Activated T-helper 1 cell treated with anti-CD3 and anti-CD28 coated beads, Interleukin-12 subunit alpha, Interleukin-12 subunit beta, Interleukin-2, Interleukin-4 antibody, amounts not matched to agents 30 ng/mL and 10 ng/mL and 1 ng/mL, durations not matched to agents 14 hours and 24 hours and 36 hours (primary cell): ENCODE measurements around the gene MARS2. TPM values are rescaled to one million over a fixed set of nuclear protein-coding genes. Genes with fewer than 3 reads are reported as not detected.
"Not testable (repeated sequence)": the region's sequence is repeated elsewhere in the genome, so short reads cannot be mapped to it uniquely, and the experiment has no call there.

Experiments
- DNase-seq: peaks from one replicate; pipeline ENCODE4 v3.0.0; 2021; ENCODE audit warnings: low spot score
- H3K27ac Mint-ChIP-seq: one replicate; pipeline ENCODE4 v1.8.0; 2021; ENCODE audit warnings: mild to moderate bottlenecking, mixed read lengths
- H3K27me3 Mint-ChIP-seq: one replicate; pipeline ENCODE4 v1.8.0; 2022; ENCODE audit warnings: mild to moderate bottlenecking, moderate library complexity, mixed read lengths; ENCODE audit not compliant: insufficient read depth
- H3K36me3 Mint-ChIP-seq: one replicate; pipeline ENCODE4 v1.8.0; 2021; ENCODE audit warnings: low read depth, mixed read lengths
- H3K4me1 Mint-ChIP-seq: one replicate; pipeline ENCODE4 v1.8.0; 2021; ENCODE audit warnings: low read depth, mixed read lengths
- H3K4me3 Mint-ChIP-seq: one replicate; pipeline ENCODE4 v1.8.0; 2021; ENCODE audit warnings: mild to moderate bottlenecking, moderate library complexity, mixed read lengths
- H3K9me3 Mint-ChIP-seq: one replicate; pipeline ENCODE4 v1.8.0; 2021; ENCODE audit warnings: mixed read lengths
- intact Hi-C: fragments of 100-400 bp; cut with micrococcal nuclease; formaldehyde crosslinking; loops from one replicate; pipeline ENCODE4 v1.15.1; 2024
- total RNA-seq: library from RNA; stranded (reverse); gene quantifications from 2 replicates; pipeline ENCODE4 v1.2.3, GENCODE V29; 2022

MARS2 gene
- total RNA-seq, 1 donor from 2014 or later, result 22.9 TPM

- H3K4me3 Mint-ChIP-seq, result no peak overlapping the region
- no peak for DNase-seq
- peaks cover 10% of the 10 kb centered on the region for H3K27me3 Mint-ChIP-seq
- H3K36me3 Mint-ChIP-seq, result no peaks in the 10 kb centered on the region
- H3K27ac Mint-ChIP-seq, result no peak overlapping the region
- no peaks in the 10 kb centered on the region for H3K4me1 Mint-ChIP-seq
- intact Hi-C loops, result no loop called here
- H3K9me3 Mint-ChIP-seq, result no peaks in the 10 kb centered on the region
Measured at GRCh38 chr2:197677056-197677455, 28.1 kb upstream of the MARS2 start.

- Mint-ChIP-seq H3K27ac (no peak overlapping the region), H3K4me3 (no peak overlapping the region), H3K4me1 (no peaks in the 10 kb centered on the region), H3K36me3 (no peaks in the 10 kb centered on the region), H3K9me3 (no peaks in the 10 kb centered on the region), H3K27me3 (peaks cover 15% of the 10 kb centered on the region)
- intact Hi-C loops, result no loop called here
- DNase-seq, result no peak
Measured at GRCh38 chr2:197677483-197677882, 27.7 kb upstream of the MARS2 start.

- H3K27me3 Mint-ChIP-seq, intact Hi-C loops, H3K9me3 Mint-ChIP-seq, DNase-seq, H3K36me3 Mint-ChIP-seq, H3K4me3 Mint-ChIP-seq, H3K27ac Mint-ChIP-seq: not testable (repeated sequence)
- H3K4me1 Mint-ChIP-seq, result peaks cover 13% of the 10 kb centered on the region
Measured at GRCh38 chr2:197695206-197695605, 10.0 kb upstream of the MARS2 start.

- H3K36me3 Mint-ChIP-seq, H3K27me3 Mint-ChIP-seq, intact Hi-C loops, H3K9me3 Mint-ChIP-seq, H3K27ac Mint-ChIP-seq, DNase-seq, H3K4me3 Mint-ChIP-seq: not testable (repeated sequence)
- H3K4me1 Mint-ChIP-seq, result peaks cover 18% of the 10 kb centered on the region
Measured at GRCh38 chr2:197695971-197696370, 9.2 kb upstream of the MARS2 start.

- DNase-seq, intact Hi-C loops, H3K27me3 Mint-ChIP-seq, H3K36me3 Mint-ChIP-seq, H3K4me3 Mint-ChIP-seq, H3K27ac Mint-ChIP-seq, H3K9me3 Mint-ChIP-seq: not testable (repeated sequence)
- peaks cover 24% of the 10 kb centered on the region for H3K4me1 Mint-ChIP-seq
Measured at GRCh38 chr2:197696571-197696970, 8.6 kb upstream of the MARS2 start.

- H3K4me1 Mint-ChIP-seq, result peaks cover 28% of the 10 kb centered on the region
- not testable (repeated sequence) for DNase-seq, H3K27me3 Mint-ChIP-seq, H3K4me3 Mint-ChIP-seq, H3K27ac Mint-ChIP-seq, H3K9me3 Mint-ChIP-seq, H3K36me3 Mint-ChIP-seq
- intact Hi-C loops, result loop anchor here (5.0 to 10.0 kb wide), 4 partner anchors 308 to 1415 kb away; no protein-coding TSS in a partner anchor
Measured at GRCh38 chr2:197699724-197700123, 5.4 kb upstream of the MARS2 start.

- intact Hi-C loops, result loop anchor here (5.0 to 10.0 kb wide), 4 partner anchors 306 to 1416 kb away; no protein-coding TSS in a partner anchor
- Mint-ChIP-seq H3K4me3 (no peak overlapping the region), H3K9me3 (no peaks in the 10 kb centered on the region), H3K27me3 (peaks cover 5% of the 10 kb centered on the region), H3K27ac (no peak overlapping the region), H3K4me1 (peaks cover 32% of the 10 kb centered on the region), H3K36me3 (peaks cover 2% of the 10 kb centered on the region)
- no peak for DNase-seq
Measured at GRCh38 chr2:197700960-197701359, 4.2 kb upstream of the MARS2 start.

GRCh38 chr2:197704434-197705120 is 592 bp upstream of the MARS2 start:
- H3K4me3 Mint-ChIP-seq, result peak overlapping the region; percentile 79
- peaks cover 5% of the 10 kb centered on the region for H3K27me3 Mint-ChIP-seq
- peak overlapping the region; percentile 82 for H3K27ac Mint-ChIP-seq
- DNase-seq, result no peak
- no peaks in the 10 kb centered on the region for H3K9me3 Mint-ChIP-seq
- intact Hi-C loops, result loop anchor here (1.0 to 10.0 kb wide), 13 partner anchors 100 to 1420 kb away; partner anchors contain the start of genes CCDC150, COQ10B, HSPE1 and MOB4
- peaks cover 21% of the 10 kb centered on the region for H3K36me3 Mint-ChIP-seq
- peaks cover 53% of the 10 kb centered on the region for H3K4me1 Mint-ChIP-seq

GRCh38 chr2:197705912-197706838 is 1.0 kb downstream of the MARS2 start:
- H3K27me3 Mint-ChIP-seq, result no peaks in the 10 kb centered on the region
- peaks cover 56% of the 10 kb centered on the region for H3K4me1 Mint-ChIP-seq
- H3K36me3 Mint-ChIP-seq, result peaks cover 28% of the 10 kb centered on the region
- intact Hi-C loops, result loop anchor here (1.0 to 10.0 kb wide), 12 partner anchors 98 to 1421 kb away; partner anchors contain the start of genes CCDC150, COQ10B, HSPE1 and MOB4
- peak; percentile 38 for DNase-seq
- H3K27ac Mint-ChIP-seq, result peak overlapping the region; percentile 85
- no peaks in the 10 kb centered on the region for H3K9me3 Mint-ChIP-seq
- peak overlapping the region; percentile 94 for H3K4me3 Mint-ChIP-seq

- no peak overlapping the region for H3K27ac Mint-ChIP-seq
- peaks cover 32% of the 10 kb centered on the region for H3K36me3 Mint-ChIP-seq
- peaks cover 51% of the 10 kb centered on the region for H3K4me1 Mint-ChIP-seq
- no peaks in the 10 kb centered on the region for H3K9me3 Mint-ChIP-seq
- intact Hi-C loops, result loop anchor here (1.0 to 10.0 kb wide), 7 partner anchors 70 to 1422 kb away; partner anchors contain the start of gene PGAP1
- no peak for DNase-seq
- peak overlapping the region; percentile 94 for H3K4me3 Mint-ChIP-seq
- H3K27me3 Mint-ChIP-seq, result no peaks in the 10 kb centered on the region
Measured at GRCh38 chr2:197706839-197707207, 1.7 kb downstream of the MARS2 start.

GRCh38 chr2:197707316-197708213 is 2.4 kb downstream of the MARS2 start:
- H3K36me3 Mint-ChIP-seq, result peaks cover 34% of the 10 kb centered on the region
- H3K27me3 Mint-ChIP-seq, result no peaks in the 10 kb centered on the region
- H3K4me1 Mint-ChIP-seq, result peaks cover 51% of the 10 kb centered on the region
- intact Hi-C loops, result loop anchor here (1.0 to 10.0 kb wide), 7 partner anchors 70 to 1423 kb away; partner anchors contain the start of gene PGAP1
- H3K4me3 Mint-ChIP-seq, result peak overlapping the region; percentile 94
- H3K9me3 Mint-ChIP-seq, result no peaks in the 10 kb centered on the region
- no peak for DNase-seq
- no peak overlapping the region for H3K27ac Mint-ChIP-seq

- Mint-ChIP-seq H3K36me3 (peaks cover 39% of the 10 kb centered on the region), H3K4me3 (peak overlapping the region; percentile 68), H3K4me1 (peaks cover 57% of the 10 kb centered on the region), H3K9me3 (no peaks in the 10 kb centered on the region), H3K27me3 (no peaks in the 10 kb centered on the region), H3K27ac (no peak overlapping the region)
- DNase-seq, result no peak
- intact Hi-C loops, result loop anchor here (5.0 to 10.0 kb wide), 5 partner anchors 381 to 1424 kb away; partner anchors contain the start of gene PGAP1
Measured at GRCh38 chr2:197708331-197708730, 3.2 kb downstream of the MARS2 start.
